HG02852 (cell line): Measurements from ENCODE around the gene ATP8A1.
"Not testable (repeated sequence)": the region's sequence is repeated elsewhere in the genome, so short reads cannot be mapped to it uniquely, and the experiment has no call there.

Source experiments
- ATAC-seq: cut with Tn5 transposase; IDR thresholded peaks from one replicate; pipeline ENCODE4 v1.9.1; 2021; ENCODE audit warnings: mild to moderate bottlenecking, moderate library complexity; ENCODE audit not compliant: unreplicated experiment

The ATP8A1 gene

DNA sequence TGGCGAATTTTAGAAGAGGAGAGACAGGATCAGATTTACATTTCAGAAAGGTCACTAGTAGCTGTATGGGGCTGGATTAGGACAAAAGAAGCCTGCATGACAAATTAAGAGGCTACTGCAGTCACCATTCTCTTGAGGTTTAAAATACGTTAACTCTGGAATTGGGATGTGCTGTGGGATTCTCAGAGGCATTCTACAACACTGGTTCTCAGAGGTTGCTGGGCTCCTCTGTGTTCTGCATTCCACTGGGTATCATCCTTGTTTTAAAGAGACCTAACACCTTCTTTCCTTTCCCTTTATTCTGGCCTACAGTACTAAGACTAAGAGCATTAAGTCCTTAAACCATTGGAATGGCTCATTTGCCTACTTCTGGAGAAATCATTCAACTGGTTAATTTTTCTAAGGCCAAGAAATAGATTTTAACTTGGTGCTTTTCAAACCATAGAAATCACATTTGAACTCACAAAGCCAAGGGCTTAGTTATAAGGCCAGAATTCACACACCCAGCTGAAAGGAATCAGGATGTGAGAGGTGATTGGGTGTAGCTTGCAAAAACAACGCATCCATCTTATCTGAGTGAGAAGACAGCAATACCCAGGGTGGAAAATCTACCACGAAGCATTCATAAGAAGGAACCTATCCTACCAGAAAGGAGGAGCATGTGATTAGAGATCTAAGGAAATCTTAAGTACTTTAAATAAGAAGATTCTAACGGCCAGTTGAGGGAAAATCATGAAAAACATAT, 143.0 kb downstream of the ATP8A1 start:
- no peak for ATAC-seq

GRCh38 chr4:42512226-42512625, 144.7 kb downstream of the ATP8A1 start:
- ATAC-seq: no peak

- ATAC-seq: no peak
These were observed 146.7 kb downstream of the ATP8A1 start for GRCh38 chr4:42510225-42510624.

DNA sequence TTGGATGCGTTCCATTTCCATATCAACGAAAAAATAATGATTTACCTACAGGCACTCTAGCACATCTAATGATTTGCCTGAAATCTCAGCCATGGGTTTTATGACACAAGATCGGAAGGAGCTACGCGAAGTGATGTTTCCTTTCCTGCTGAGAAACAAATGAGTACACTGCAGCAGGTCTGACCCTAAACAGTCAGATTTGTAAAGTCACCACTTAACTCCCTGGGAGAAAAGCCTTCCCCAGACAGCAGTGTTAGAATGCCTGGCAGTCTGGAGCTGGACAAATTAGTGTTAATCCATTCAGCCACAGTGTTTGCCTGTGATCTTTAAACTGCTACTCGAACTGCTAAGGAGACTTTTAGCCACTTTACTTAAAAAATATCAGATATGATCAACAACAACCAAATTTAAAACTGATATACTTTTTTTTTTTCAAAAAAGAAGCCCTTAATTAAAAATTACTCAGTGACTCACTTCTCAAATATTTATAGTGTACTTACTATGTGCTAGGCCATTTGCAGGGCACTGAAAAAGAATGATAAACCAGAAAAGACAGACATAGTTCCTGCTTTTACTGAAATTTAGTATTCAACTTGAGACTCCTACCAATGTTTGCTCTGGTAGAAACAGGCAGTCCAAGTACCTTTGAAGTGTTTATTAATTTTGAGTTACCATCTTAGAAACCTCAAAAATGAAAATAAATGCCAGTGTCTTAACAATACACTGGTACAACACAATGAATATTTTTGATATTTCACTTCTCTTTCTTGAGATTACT, 155.1 kb downstream of the ATP8A1 start:
- ATAC-seq: no peak

DNA sequence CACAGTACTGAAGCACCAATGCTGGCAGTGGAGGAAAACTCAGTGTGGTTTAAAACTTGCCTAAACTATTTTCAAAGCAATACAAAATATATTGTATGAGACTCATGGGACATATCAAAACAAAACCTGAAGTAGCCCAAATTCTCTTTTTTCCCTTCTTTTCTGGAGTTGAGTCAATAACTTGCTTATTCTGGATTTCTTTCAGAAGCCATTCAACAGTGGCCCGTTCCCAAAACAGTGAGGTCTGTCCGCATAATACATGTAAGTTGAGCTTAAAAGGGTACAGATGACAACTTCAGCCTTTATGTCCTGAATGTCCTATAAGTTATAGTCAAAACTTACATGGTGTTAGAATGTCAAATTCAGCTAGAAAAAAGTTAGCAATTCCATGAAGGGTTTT, 158.9 kb downstream of the ATP8A1 start:
- no peak for ATAC-seq

- no peak for ATAC-seq
These were observed 159.6 kb downstream of the ATP8A1 start for GRCh38 chr4:42497142-42497910.

GRCh38 chr4:42492962-42493361, 163.9 kb downstream of the ATP8A1 start:
- ATAC-seq: no peak

DNA sequence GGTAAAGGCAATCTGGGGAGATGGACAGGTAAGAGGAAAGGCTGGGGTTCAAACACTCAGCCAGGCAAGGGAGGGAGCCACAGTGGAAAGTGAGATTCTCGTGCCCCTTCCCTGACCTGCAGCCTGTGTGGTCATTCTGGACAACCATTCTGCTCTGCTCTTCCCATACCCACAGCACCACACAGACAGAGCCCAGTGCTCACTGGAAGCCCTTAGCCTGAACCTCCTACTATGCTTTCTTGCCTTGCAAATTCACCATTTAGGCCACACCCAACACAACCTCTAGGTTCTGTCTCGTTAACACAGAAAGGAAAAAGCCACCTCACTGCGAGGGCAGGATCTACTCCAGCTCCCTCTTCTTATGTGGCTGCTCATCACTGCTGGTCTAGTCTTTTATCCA, 166.9 kb downstream of the ATP8A1 start:
- no peak for ATAC-seq

GRCh38 chr4:42489095-42489494, 167.8 kb downstream of the ATP8A1 start:
- peak; percentile 71 for ATAC-seq

DNA sequence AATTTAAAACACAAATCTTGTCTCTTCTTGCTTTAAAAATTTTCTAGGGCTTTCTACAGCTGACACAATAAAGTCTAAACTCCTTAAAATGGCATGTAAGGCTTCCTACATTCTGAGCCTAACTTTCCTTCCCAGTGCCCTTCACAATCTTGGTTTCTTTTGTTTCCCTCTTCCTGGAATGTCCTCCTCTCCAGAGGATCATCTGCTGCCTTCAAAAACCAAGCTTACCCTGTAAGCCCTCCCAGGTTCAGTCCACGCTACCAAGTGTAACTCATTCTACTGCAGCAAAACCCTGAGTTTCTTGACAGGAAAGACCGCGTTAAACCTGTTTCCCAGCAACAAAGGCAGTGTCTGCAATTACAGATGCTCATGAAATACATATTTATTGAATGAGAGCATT, 168.4 kb downstream of the ATP8A1 start:
- ATAC-seq: peak; percentile 6

DNA sequence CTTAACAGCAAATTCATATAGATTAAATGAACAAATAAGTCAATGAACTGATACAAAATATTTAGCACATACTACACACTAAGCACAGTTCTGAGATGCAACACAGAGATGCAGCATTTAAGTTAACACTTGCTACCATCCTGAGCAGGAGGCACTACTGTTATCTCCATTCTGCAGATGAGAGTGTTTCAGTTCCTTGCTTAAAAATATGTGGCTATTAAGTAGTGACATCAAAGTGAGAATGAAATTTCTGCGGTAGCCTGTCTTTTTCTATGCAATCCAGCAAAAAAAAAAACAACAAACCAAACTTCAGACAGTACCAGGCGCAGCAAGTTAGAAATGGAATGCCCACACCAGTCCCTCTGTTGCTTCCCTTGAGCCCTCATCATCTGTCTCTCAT, 168.8 kb downstream of the ATP8A1 start:
- peak; percentile 80 for ATAC-seq

- ATAC-seq: no peak
These were observed 169.7 kb downstream of the ATP8A1 start for GRCh38 chr4:42487230-42487629.

DNA sequence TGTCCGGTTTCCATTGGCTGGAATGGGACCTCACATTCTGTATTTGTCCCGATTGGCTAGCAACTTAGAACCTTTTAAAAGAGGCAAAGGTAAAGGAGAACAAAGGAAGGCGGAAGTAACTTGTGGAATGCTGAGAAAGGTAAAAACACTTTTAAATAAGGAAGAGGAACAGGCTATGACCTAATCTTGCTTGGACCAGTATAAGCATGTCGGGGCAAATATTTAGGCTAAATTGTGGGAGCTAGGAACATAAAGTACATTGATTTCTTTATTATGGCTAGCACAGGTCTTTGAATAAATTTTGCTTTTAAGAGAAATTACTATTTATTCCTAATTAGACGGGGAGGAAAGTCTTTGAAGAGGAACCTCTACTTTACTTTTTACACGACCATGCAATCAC, 170.7 kb downstream of the ATP8A1 start:
- not testable (repeated sequence) for ATAC-seq

DNA sequence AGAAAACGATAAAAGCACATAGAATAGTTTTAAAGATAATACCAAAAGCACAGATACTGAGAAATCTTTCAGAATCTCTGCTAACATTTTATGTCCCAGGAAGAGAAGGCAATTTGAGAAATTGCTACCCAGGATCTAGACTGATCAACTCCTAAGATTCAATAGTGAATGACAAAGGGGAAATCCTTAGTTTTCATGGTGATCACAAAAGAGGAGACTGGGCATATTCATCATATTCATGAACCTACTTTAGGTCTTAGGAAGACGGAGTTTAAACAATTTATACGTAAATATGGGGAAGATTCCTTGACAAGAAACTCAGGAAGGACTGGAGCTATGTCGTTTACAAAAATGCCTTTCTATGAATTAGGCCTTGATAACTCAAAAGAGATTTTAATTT, 172.3 kb downstream of the ATP8A1 start:
- ATAC-seq: no peak

DNA sequence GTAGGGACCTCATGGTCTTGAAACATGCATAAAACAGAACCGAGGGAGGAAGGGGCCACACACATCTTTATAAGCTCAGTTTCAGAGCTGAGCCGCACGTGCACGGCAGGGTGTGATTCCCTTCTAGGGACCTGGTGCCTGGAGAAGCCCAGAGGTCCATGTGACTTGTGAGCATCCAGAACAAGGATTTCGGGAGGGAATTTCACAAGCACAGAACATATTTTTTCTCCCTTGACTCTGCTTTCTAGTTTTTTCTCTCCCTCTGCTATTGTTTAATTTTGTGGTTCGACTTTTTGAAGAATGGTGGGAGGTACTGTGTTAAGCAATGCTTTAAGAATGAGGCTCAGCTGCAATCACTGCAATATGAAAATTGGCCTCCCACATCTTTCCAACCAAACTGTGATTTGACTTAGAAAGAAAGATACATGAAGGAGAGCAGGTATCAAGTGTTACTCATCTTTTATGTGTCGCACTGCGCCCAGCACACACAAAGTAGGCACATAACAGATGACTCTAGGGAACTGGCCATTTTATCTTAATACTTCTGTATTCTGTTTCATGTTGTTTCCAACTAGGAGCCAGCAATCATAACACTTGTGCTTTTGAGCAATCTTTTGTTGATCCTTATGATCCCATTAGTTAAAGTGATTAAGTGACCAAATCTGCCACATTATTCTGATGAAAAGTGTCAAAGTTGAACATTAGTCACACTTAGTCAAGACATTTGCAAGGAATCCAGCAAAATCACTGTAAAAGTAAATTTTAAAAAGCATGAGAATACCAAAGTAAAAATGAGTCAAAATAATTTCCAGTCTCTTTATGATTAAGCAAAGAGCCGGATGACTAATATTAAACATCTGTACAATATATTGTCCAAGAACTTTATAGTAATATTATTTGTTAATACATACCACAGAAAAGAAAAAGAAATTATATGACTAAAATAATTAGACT, 173.2 kb downstream of the ATP8A1 start:
- no peak for ATAC-seq

DNA sequence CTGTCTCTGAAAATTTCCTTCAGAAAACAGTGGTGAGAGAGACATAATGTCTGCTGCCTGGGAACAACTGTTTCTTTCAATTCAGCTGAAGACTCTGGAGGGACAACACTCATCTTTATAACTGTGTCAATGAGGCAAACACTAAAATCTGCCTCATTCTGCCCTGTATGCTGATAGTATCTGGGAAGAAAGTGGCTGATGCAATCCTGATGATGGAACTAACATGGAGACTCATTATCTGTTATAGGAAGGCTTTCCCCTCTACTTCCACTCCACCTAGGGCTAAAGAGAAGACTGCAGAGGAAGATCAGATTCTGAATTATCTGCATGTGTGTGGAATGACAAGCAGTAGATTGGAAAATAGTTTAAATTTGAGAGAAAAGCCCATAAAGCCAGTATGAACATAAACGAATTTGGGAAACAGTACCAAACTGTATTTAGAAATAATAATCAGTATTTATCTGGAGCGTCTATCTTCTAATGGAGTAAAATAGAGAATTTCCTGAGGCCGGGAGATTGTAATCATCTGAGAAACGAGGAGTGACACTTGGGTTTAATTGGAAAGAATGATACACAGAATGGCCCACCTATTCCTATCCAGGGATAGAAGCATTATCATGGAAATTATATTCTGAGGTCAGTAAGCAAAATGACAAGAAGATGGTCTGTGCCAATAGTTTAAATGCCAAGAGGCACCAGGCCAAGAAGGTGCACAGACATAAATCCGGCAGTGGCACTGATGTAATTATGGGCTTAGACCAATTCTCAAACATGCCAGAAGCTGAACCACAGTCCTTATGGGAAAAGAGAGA, 174.2 kb downstream of the ATP8A1 start:
- ATAC-seq: no peak

GRCh38 chr4:42480717-42481116, 176.2 kb downstream of the ATP8A1 start:
- no peak for ATAC-seq

GRCh38 chr4:42480281-42480680, 176.6 kb downstream of the ATP8A1 start:
- ATAC-seq: no peak

DNA sequence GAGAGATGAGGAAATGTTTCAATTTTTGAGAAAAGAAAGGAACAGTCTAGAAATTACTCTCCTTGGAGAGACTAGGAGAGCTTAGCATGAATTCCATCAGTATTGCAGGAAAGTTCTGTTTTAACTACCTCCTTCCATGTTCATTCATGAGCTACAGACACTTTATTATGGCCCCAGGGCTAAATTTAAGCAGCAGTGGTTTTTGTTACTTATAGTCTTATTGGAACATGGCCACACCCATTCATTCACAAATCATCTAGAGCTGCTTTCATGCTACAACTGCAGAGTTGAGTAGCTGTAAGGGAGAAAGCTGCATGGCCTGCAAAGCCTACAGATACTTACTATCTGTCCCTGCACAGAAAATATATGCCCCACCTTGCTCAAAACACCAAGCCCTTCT, 178.0 kb downstream of the ATP8A1 start:
- no peak for ATAC-seq

DNA sequence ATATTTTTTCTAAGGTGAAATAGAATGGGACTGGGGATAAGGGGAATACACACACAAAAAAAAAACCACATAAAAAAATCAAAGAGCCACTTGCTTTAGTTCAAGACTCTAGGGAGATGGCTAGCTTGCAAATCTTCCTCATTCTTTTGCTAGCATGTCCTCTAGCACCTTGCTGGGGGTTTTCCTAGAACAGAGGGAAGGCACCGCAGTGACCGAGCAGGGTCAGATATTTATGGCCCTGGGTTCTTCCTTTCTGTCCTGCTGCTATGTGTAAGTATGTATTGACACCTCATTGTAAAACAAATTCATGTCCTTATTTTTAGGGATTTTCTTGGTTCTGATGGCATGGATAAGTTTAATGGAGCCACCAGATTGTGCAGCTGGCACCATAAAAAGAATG, 178.4 kb downstream of the ATP8A1 start:
- peak; percentile 69 for ATAC-seq
